Measurements from ENCODE around the gene CANX.

Gene CANX

GRCh38 chr5:179777909-179778308, 79.1 kb downstream of the CANX start:
- DNase-seq (ENCODE audit: low read depth in 2 of 2): no peak

- no peak for DNase-seq (ENCODE audit: low read depth in 2 of 2)
Observed at GRCh38 chr5:179778591-179778990, 79.8 kb downstream of the CANX start.

- DNase-seq (ENCODE audit: low read depth in 2 of 2): no peak
Observed at GRCh38 chr5:179779826-179780225, 81.1 kb downstream of the CANX start.

GRCh38 chr5:179780362-179780761, 81.6 kb downstream of the CANX start:
- no peak for DNase-seq (ENCODE audit: low read depth in 2 of 2)

All from fibroblast of skin of left biceps (primary cell).